ENCODE results near the gene GALK2. TPM values are rescaled to one million over a fixed set of nuclear protein-coding genes. Genes with fewer than 3 reads are reported as not detected.

The GALK2 gene
- total RNA-seq, 2 donors from 2014 or later, result 28.5 to 52.3 TPM

GRCh38 chr15:49380912-49381311 lies 210.9 kb downstream of the GALK2 start:
- TF ChIP-seq POLR2AphosphoS5 (IDR thresholded peaks at IDR 0.05), result no peak
- TF ChIP-seq POLR2A (IDR thresholded peaks at IDR 0.05), result no peak
- no peak for TF ChIP-seq CTCF (IDR thresholded peaks at IDR 0.05)
- H3K4me1 ChIP-seq (replicated peaks), result no peaks in the 10 kb centered on the region
- H3K27ac ChIP-seq, result no peak overlapping the region
- no peak for DNase-seq (ENCODE audit: low spot score)
- H3K36me3 ChIP-seq, result no peaks in the 10 kb centered on the region
- no peaks in the 10 kb centered on the region for H3K27me3 ChIP-seq (replicated peaks; ENCODE audit: insufficient read depth)
- intact Hi-C loops (cut with DNase I), result no loop called here
- no peak overlapping the region for H3K4me3 ChIP-seq
- no peaks in the 10 kb centered on the region for H3K9me3 ChIP-seq
- WGBS, result 70% methylated on average over 5 of the region's 5 CpGs

Small RNA genes lying within 50 kb of the gene (microRNA-seq; reads per million reads assigned to microRNA genes)
- gene MIR4716, result not detected

Small RNA genes lying within 50 kb of the gene (small RNA-seq; reads per million reads assigned to genes)
- gene MIR4716 (0 reads per million in 2 donors), gene RF00019 (0 reads per million in 2 donors), gene RN7SL307P (0 reads per million in 2 donors)

Other genes starting within 250 kb of the GALK2 start
- 10 to 100 TPM in 1 of 2 donors, under 1 TPM in 1; 0.27 to 45.0 TPM for gene SHC4, start 206.3 kb upstream of the GALK2 start, total RNA-seq
- gene SECISBP2L, start 123.8 kb upstream of the GALK2 start, total RNA-seq, result 10 to 100 TPM; 39.6 to 46.4 TPM
- 10 to 100 TPM; 36.3 to 65.3 TPM for gene COPS2, start 14.6 kb upstream of the GALK2 start, total RNA-seq